HG03159 (cell line): ENCODE measurements around the gene ARHGAP12.

Experiments
- ATAC-seq: cut with Tn5 transposase; IDR thresholded peaks from one replicate; pipeline ENCODE4 v1.9.1; 2021; ENCODE audit warnings: mild to moderate bottlenecking, moderate library complexity; ENCODE audit not compliant: unreplicated experiment

Gene ARHGAP12

DNA sequence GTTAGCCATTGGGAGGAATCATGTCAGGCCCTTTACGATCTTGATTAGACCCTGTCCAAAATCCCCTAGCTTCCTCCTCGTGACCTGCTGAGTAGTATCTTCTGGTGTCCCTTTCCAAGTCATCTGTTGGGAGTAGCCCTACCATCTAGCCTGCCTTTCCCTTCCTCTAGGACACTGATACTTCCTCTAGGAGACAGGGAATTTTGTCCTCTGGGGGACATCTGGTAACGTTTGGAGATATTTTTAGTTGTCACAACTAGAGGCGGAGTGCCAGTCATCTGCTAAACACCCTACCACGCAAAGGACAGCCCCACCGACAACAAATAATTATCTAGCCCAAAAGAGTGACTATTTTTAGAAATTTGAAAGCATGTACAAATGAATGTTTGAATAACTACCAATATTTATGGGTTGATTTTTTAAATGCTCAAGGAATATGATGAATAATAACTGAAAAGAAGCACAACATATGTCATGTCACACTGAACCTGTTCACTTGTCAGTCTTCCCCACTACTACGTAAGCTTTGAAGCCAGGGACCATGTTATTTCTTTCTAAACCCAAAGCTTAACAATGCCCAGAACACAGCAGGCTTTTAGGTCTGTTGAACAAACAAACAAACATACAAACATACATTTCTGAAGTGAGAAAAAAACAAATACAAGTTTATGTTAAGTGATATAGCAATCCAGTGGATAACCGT lies 105.9 kb downstream of the ARHGAP12 start:
- no peak for ATAC-seq

DNA sequence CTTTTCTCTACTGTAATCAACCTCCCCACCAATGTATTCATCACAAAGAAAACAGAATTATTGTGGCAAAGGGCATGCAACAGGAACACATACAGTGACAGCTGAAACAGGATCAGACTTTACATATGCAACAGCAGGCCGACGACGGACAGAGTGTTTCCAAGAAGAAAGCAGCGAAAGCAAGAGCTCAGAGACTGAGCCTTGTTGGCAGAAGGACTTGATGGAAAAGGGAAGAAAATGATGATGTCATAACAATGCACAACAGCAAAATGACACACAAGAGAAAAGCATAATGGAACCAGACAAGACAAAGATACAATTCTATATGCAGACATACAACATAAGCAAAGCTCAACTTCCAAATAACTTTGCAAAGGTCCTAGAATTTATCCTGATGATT lies 106.5 kb downstream of the ARHGAP12 start:
- no peak for ATAC-seq

DNA sequence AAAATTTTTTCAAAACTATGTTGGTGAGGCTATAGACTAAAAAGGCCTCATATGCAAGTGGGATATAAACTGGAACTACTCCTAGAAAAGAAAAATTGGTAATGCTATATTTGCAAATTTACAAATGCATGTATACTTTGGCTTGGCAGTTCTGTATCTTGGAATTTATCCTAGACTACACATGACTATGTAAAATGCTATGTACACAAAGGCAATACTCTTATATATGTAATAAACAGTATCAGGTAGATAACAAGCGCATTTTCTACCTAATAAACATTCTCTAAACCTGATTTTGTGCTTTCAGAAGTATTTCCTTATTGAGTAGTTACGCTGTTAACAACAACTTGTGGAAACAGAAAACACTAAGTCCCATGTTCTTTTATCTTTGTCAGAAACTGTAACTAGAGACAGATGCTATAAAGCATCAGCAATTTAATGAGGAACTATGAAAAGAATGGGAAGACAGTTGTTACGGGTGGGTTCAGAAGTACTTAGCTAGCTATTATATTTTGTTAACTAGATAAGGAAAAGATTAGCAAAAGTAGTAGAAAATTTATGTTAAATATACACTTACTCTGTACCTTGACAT lies 107.8 kb downstream of the ARHGAP12 start:
- no peak for ATAC-seq

DNA sequence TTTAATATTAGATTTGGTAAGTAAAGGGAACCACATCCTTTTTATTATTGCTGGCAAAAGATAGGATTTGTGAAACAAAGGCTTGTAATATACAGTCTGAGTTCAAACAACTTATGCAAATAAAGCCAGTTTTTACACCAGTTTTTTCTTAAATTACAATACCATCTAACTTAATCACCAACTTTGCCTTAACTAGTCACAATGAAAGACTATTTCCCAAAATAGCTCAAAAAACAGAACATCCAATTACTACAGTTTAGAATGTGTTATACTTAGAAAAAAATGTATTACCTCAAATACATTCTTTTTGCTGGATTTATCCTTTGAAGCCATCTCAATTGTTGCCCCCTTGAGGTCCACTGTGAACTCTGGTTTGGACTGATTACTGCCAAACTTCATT lies 108.5 kb downstream of the ARHGAP12 start:
- no peak for ATAC-seq

DNA sequence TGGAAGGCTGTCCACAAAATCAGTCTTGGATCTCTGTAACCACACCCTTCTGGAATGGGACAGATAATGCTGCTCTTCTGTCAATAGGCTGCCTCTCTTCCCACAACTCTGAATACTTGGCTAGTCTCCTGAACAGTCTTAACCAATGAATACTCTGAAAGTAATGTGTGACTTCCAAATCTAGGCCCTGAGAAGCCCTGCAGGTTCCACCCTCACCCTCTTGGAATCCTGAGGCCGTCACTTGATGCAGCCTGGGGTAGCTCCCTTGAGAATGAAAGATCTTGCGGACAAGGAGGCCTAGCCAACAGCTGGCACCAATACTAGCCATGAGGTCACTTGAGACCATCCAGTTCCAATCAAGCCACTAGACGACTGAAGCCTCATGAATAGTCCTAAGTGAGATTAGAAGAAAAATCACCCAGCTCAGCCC lies 109.2 kb downstream of the ARHGAP12 start:
- ATAC-seq, result no peak

DNA sequence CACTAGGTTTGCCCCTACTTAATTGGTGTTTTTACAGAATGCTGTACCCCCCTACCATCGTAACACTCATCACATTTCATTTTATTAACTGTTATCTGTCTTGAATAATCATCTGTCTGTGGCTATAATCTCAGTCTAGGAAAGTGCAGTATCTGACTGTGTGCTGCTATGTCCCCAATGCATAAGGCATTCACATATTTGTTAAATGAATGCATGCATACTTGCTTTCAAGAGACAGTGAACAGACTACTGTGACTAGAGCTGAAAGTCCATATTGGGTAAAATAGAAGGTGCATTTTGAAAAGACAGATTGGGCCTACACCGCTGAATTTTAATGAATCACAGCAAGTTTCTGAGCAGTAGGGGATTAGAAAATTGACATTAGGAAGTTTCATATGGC lies 112.3 kb downstream of the ARHGAP12 start:
- no peak for ATAC-seq

DNA sequence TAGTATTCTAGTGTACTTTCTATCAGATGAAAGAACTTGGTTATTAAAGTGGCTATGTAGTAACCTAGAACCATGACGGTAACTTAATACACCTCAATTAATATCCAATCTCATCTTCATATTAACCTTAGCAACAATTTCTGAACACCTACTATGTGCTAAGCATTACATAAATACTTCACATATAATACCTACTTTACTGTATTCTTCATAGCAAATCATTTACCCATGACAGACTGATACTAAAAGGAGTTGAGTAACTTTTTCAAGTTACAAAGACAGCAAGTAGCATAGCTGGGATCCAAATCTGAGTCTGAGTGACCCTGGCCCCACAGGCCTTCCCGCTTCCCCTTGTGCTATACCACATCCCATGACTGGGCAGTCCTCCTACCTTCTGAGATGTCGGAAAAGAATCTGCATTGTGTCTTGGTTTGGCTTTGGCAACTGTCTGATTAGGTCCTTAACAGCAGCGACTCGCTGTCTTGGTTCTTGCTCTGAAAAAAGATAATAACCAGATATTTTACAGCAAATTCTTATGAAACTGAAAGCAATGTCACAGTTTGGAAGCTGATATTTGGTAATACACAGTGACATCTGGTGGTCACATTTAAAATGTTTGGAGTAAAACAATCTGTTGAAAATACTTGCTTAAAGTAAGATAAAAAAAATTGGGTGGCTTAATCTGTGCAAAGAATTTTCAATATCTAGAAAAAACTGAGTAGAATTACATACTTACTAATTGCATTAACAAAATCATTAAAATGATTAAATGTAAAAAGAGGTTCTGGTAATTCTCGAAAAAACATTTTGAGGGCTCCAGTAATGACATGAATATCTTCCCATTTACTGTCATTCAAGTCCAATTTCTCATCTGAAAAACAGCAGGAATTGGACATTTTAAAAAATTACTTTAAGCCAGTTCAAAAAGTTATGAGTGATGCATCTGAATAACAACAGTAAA lies 120.1 kb downstream of the ARHGAP12 start:
- peak; percentile 66 for ATAC-seq

DNA sequence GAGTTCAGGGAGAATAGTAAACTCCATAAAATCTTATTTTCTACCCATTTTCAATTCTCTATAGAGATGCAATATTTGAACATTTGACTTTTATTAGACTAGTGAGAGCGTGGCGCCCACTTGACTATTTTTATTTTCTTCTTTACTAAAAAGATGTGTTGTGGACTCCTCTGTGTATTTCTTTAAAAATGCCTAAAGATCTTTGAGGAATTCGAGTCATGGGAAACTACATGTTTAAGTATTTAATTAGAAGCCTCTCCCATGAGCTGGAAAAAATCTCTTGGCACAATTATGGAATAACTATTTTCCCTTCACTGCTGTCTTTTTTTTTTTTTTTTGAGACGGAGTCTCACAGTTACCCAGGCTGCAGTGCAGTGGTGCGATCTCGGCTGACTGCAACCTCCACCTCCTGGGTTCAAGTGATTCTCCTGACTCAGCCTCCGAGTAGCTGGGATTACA lies 124.2 kb downstream of the ARHGAP12 start:
- ATAC-seq, result no peak

DNA sequence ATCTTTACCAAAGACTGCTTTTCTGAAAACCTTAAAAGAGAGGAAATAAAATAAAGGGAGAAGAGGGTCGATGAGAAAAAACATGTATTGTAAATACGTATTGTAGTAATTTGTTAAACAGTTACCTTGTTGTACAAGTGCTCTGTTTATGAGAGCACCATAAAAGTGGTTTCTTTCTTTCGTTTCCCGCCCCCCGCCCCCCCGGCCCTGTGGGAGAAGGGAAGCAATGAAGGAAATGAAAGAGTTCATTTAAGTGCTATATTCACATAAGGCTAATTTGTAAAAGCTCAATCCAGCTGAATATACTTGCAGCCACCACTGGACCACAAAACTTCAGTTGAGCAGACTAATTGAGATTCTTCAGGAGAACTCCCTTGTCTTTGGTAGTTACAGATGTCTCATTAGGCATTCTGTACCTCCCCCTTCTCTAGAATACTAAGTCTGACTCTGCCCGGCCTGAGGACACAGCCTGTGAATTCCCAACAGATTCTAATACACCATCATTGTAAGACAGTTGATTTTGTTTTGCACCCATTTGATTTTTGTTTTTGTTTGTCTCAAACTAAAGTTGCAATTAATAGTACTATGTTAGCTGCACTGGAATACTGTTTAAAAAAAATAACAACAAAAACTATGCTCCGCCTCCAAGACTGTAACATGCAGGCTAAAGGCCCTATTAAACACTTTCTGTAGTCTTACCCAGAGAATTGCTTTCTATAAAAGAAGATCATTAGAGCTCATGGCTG lies 124.9 kb downstream of the ARHGAP12 start:
- ATAC-seq, result no peak

DNA sequence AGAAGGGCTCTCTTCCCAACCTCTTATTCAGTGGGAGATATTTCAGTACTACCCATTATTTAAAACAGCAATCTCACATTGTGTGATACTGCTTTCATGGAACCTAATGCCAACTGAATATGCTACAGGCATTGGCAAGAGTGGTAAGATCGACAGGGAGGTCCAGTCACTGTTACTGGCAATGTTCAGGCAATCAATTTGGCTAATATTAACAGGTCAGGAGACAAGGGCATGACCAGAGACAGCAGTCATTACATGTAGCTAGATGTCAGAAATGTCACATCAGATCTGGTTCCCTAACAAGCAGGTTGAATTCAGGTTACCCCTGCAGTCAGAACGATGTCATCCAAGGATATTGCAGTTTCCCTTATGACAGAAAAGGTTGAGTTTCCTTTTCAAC lies 129.4 kb downstream of the ARHGAP12 start:
- no peak for ATAC-seq

DNA sequence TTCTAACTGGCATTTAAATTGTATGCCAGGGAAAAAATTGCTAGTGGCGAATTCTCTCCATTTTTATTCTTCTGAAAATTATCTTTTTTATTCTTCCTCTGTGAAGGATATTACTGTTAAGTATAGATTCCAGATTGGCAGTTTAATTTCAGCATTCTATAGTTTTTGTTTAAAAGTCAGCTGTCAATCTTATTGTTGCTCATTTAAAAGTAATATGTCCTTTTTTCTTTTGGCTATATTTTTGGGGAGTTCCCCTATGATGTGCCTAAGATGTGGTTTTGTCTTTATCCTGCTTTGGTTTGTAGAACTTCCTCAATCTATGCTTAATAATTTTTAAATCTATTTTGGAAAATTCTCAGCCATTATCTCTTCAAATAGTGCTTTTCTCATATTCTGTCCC lies 135.9 kb downstream of the ARHGAP12 start:
- ATAC-seq, result no peak

DNA sequence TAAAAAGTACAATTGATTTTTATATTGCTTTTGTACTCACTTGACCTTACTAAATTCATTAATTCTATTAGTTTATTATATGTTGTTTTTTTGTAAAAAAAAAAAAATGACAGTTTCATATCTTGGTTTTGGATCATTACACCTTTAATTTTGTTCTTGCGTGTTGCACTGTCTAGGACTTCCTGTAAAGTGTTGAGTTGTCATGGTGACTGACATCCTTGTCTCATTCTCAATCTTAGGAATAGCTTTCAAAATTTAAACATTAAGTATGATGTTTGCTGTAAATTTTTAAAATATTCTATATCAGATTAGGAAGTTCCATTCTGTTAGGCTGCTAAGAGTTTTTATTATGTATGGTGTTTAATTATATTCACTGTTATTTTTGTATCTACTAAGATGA lies 139.1 kb downstream of the ARHGAP12 start:
- no peak for ATAC-seq

DNA sequence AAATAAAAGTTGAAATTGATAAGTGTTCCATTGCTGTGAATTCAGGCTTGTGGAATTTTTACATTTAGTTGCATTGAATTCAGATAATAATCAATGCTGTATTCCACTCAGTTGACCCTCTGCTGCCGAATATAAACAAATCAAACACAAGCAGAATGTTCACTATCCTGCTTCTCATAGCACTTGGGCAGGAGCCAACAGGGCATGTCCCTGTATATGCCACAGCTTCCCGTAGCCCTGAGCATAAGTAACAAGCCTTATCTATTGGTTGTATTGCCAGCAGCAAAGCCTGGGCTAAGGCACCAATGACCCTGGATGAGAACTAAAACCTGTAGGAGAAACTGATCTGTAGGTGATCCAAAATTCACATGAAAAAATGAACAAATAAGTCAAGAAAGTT lies 145.9 kb downstream of the ARHGAP12 start:
- ATAC-seq, result no peak

DNA sequence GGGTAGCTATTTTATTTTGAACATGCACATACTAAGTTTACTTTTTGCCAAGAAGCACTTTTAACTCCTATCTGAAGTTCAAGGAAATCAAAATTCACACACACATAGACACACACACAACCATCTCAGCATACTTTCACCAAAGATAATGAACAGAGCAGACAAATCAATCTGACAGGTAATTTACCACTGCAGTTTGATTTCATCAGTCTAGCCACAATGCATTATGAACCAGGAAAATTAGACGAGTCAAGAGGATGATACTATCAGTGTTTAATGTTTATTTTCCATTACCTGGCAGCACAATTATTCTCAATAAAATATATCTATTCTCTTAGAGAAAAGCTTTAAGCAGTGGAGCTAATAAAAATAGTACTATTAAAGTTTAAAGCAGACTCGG lies 147.9 kb downstream of the ARHGAP12 start:
- ATAC-seq, result no peak

DNA sequence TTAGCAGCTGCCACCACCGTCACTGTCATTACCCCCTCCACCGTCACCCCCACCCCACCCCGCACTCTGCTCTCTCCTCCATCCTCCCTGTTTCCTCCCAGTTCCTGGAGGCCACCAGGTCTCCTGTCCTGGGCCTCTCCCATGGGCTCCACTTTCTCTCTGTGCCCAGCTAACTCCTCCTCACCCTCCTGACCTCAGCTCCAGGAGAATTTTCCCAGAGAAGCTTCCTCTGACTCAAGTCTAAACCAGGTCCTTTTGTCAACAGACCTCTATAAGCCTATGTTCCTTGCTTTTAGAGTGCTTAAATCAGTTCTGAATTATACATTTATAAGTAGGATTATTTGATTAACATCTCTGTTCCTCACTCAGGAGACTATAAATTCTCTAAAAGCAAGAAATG lies 150.0 kb downstream of the ARHGAP12 start:
- ATAC-seq, result no peak

DNA sequence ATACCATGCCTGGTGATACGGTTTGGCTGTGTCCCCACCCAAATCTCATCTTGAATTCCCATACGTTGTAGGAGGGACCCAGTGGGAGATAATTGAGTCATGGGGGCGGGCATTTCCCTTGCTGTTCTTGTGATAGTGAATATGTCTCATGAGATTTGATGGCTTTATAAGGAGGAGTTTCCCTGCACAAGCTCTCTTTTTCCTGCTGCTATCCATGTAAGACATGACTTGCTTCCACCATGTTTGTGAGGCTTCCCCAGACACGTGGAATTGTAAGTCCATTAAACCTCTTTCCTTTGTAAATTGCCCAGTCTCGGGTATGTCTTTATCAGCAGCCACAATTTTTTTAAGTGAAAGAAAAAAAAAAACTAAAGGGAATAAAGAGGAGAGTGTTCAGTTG lies 152.5 kb downstream of the ARHGAP12 start:
- ATAC-seq, result no peak

DNA sequence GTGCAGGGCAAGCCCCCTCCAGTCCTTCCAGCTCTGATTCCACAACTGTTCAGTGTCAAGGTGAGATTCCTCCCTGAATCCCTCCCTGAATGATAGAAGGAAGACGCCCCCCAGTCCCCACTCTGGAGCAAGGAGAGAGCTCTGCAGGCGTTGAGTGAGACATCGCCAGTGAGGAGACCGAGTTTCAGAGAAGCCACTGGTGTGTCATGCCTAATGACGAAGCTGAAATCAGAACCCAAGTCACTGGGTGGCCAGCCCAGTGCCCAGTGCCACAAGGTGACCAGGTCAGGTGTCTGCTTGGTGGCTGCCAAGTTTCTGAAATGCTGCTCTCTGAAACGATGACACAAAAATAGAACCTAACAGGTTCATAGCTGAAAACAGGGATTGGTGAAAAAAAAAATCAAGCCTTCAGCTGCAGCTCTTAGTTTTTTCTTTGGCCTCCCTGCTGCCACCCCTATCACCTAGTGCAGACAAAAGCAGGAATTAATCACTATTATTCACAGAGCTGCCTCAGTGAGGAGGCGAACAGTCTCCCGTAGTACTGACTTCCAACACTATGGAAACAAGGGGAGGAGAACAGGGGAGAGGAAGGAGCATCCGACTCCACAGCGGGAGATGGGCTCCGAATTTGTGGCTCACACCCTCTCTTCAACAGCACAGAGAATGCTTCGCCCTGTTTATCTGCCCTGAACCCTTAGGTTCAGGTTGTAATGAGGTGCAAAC lies 153.5 kb downstream of the ARHGAP12 start:
- no peak for ATAC-seq

DNA sequence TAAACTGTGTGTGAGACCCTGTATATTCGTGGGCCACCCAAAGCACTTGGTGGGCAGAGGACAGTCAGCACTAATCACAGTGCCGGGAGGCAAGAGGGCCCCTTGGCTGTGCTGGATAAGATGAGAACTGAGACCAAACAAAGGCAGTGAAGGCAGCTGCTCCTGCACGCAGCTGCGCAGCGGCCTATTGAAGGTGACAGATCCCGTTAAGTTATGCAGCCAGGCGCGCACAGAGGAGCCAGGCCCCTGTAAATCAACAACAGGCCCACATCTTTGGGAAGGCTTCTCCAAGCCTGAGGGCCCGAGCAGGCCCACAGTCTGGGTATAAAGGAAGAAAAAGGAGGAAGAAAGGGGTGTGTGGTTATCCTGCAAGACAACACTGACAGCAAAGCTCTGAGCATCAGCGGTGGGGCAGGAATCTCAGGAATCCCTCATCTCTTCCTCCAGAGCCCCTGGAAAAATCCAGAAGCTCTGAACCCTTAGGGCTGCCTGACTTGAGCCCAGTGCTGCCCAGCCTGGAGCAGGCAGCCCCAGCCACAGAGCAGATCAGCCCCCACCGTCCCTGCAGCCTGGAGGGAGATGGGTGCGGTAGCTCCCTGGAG lies 154.2 kb downstream of the ARHGAP12 start:
- no peak for ATAC-seq

DNA sequence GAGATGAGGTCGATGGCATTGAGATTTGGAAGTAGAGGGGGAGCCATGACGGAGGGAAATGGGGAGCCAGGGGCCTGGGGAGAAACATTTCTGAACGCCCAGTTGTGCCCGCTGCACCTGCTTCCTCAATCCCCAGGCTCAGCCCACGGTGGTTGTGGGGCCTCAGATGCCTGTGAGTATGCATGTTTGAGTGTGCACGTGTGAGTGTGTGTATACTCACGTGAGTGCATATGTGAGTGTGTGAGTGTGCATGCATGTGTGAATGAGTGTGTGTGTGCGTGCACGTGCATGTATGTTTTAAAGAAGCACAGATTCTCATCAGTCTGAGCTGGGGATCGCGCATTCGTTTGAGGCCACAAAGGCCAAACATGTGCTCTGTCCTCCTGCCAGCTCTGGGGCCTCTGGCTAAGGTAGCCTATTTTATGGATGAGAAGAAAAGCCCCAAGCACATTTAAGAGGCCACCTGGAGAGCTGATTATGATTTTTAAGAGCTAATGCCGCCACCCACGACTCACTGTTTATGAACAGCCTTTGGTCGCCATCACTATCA lies 154.8 kb downstream of the ARHGAP12 start:
- no peak for ATAC-seq
